ENCODE results near the gene IQSEC2. TPM values are rescaled to one million over a fixed set of nuclear protein-coding genes. Genes with fewer than 3 reads are reported as not detected.

Gene IQSEC2
- total RNA-seq, result 10 to 100 TPM; 17.5 to 45.1 (median 26.7) TPM

DNA sequence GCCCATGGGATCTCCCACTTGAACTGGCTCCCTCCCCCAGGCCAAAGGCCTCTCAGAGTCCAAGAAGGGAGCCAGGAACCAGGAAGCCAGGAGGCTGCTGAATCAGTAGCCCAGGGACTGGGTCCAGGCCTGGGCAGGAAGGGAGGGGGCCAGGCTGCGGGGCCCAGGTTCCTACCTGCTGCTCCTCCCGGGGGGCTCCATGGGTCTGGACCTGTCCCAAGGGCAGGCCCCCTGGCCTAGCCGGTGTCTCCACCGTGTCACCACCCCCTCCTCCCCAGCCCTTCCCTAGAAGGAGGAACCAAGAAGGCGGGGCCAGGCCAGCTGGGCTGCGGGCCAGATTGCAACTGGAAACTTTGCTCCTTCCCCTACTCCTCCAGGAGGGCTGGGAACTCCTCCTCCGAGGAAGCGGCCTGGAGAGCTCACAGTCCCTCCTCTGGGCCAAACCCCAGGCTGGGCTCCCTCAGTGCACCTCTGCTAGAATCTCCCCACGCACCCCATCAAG lies at the start of gene IQSEC2:
TSS of gene IQSEC2 (minus strand) at position 264 of the 502 bp plus-strand sequence.
- Histone ChIP-seq H3K27me3 (no peaks in the 10 kb centered on the region), H3K27ac (peak within 1 kb of the TSS; percentile 65 to 81 (median 80)), H3K36me3 (no peaks in the 10 kb centered on the region), H3K4me1 (peaks cover 0 to 24% (median 14%) of the 10 kb centered on the region in 4 donors), H3K9me3 (no peaks in the 10 kb centered on the region), H3K4me3 (peak within 1 kb of the TSS; percentile 28 to 52 (median 46))
- ATAC-seq (ENCODE audit: low FRiP score in 2 of 2) (peak; percentile 86 to 93), DNase-seq (peak; percentile 87 to 95)
- TF ChIP-seq EP300 (IDR thresholded peaks at IDR 0.05), result no peak
- peak; percentile 50 to 54 for TF ChIP-seq POLR2AphosphoS5 (IDR thresholded peaks at IDR 0.05)
- TF ChIP-seq POLR2A (IDR thresholded peaks at IDR 0.05), result peak in 1 of 4 donors; percentile 65
- WGBS, 2 donors, result 14 to 33% methylated on average over 1 to 9 of the region's 9 CpGs

DNA sequence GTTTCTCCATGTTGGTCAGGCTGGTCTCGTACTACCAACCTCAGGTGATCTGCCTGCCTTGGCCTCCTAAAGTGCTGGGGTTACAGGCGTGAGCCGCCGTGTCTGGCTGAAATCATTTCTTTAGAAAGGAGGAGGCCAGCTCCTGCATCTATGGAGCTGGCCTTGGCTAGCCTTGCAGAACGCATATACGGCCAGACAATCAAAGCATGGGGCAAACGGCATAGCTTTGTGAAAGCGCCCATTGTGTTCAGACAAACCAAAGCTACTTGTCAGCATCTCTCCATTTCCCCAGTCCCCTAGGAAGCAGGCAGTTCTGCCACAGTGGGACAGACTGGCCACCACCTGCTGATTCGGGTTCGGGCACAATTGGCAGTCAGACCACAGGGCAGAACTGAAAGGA lies 48.9 kb upstream of the IQSEC2 start:
- WGBS, 2 donors, result 90% methylated on average over 10 of the region's 10 CpGs; no CpG with 5 or more reads in 1 of the 2 donors
- Histone ChIP-seq H3K27ac (no peak overlapping the region), H3K9me3 (no peaks in the 10 kb centered on the region), H3K27me3 (no peaks in the 10 kb centered on the region), H3K4me3 (no peak overlapping the region), H3K4me1 (no peaks in the 10 kb centered on the region), H3K36me3 (no peaks in the 10 kb centered on the region)
- ATAC-seq (ENCODE audit: low FRiP score in 2 of 2) (no peak), DNase-seq (no peak)
- TF ChIP-seq, protein P1, sequence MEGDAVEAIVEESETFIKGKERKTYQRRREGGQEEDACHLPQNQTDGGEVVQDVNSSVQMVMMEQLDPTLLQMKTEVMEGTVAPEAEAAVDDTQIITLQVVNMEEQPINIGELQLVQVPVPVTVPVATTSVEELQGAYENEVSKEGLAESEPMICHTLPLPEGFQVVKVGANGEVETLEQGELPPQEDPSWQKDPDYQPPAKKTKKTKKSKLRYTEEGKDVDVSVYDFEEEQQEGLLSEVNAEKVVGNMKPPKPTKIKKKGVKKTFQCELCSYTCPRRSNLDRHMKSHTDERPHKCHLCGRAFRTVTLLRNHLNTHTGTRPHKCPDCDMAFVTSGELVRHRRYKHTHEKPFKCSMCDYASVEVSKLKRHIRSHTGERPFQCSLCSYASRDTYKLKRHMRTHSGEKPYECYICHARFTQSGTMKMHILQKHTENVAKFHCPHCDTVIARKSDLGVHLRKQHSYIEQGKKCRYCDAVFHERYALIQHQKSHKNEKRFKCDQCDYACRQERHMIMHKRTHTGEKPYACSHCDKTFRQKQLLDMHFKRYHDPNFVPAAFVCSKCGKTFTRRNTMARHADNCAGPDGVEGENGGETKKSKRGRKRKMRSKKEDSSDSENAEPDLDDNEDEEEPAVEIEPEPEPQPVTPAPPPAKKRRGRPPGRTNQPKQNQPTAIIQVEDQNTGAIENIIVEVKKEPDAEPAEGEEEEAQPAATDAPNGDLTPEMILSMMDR (IDR thresholded peaks at IDR 0.05), result no peak
- TF ChIP-seq POLR2A (IDR thresholded peaks at IDR 0.05) (no peak), POLR2AphosphoS5 (IDR thresholded peaks at IDR 0.05) (no peak), EP300 (IDR thresholded peaks at IDR 0.05) (no peak)

DNA sequence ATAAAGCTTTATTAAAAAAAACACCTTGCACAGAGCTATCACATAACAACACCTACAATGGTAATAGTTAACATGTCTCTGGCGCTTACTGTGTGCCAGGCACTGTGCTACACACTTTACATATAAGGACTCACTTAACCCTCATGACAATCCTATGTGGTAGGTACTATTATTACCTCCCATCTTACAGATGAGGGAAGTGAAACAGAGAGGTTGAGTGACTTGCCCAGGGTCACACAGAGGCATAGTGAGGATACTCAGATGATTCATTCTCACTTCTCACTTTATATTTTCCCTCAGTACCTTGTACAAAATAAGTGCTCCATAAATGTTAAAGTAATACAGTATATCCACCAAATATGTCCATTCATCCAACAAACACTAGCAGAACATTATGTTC lies 43.4 kb upstream of the IQSEC2 start:
- Histone ChIP-seq H3K27me3 (peaks cover 0 to 10% (median 0%) of the 10 kb centered on the region in 4 donors), H3K4me3 (no peak overlapping the region), H3K4me1 (peaks cover 0 to 18% (median 1%) of the 10 kb centered on the region in 4 donors), H3K9me3 (no peaks in the 10 kb centered on the region), H3K36me3 (no peaks in the 10 kb centered on the region), H3K27ac (no peak overlapping the region)
- no peak for DNase-seq
- 67 to 77% methylated on average over 1 of the region's 1 CpG for WGBS, 2 donors
- no peak for TF ChIP-seq POLR2AphosphoS5 (IDR thresholded peaks at IDR 0.05)
- no peak for TF ChIP-seq POLR2A (IDR thresholded peaks at IDR 0.05)
- TF ChIP-seq EP300 (IDR thresholded peaks at IDR 0.05), result no peak
- TF ChIP-seq, protein P1 (IDR thresholded peaks at IDR 0.05), result no peak
- ATAC-seq (ENCODE audit: low FRiP score in 2 of 2), result no peak

DNA sequence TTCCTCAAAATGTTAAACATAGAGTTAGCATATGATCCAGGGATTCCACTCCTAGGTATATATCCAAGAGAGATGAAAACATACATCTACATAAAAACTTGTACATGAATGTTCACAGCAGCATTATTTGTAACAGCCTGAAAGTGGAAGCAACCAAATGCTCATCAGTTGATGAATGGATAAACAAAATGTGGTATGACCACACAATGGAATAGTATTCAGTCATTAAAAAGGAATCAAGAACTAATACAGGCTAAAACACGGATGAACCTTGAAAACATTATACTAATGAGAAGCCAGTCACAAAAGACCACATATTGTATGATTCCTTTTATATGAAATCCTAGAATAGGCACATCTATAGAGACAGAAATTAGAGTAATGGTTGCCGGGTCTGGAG lies 42.7 kb upstream of the IQSEC2 start:
- no peaks in the 10 kb centered on the region for H3K36me3 ChIP-seq
- no peak overlapping the region for H3K27ac ChIP-seq
- DNase-seq, result no peak
- no peak overlapping the region for H3K4me3 ChIP-seq
- no peak for ATAC-seq (ENCODE audit: low FRiP score in 2 of 2)
- WGBS, 2 donors, result 88 to 98% methylated on average over 2 of the region's 2 CpGs
- no peaks in the 10 kb centered on the region for H3K9me3 ChIP-seq
- peaks cover 0 to 10% (median 0%) of the 10 kb centered on the region in 4 donors for H3K27me3 ChIP-seq
- TF ChIP-seq EP300 (IDR thresholded peaks at IDR 0.05), result no peak
- TF ChIP-seq, protein P1 (IDR thresholded peaks at IDR 0.05), result no peak
- TF ChIP-seq POLR2A (IDR thresholded peaks at IDR 0.05), result no peak
- TF ChIP-seq POLR2AphosphoS5 (IDR thresholded peaks at IDR 0.05), result no peak
- H3K4me1 ChIP-seq, result peaks cover 0 to 18% (median 4%) of the 10 kb centered on the region in 4 donors

DNA sequence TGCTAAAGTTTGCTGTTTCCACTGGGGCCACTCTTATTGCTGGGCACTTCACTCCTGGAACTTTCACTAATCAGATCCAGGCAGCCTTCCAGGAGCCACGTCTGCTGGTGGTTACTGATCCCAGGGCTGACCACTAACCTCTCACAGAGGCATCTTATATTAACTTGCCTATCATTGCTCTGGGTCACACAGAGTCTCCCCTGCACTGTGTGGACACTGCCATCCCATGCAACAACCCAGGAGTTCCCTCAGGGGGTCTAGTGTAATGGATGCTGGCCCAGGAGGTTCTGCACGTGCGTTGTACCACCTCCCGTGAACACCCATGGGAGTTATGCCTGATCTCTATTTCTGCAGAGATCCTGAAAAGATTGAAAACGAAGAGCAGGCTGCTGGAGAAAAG lies 41.8 kb upstream of the IQSEC2 start:
- ATAC-seq (ENCODE audit: low FRiP score in 2 of 2), result no peak
- TF ChIP-seq POLR2AphosphoS5 (IDR thresholded peaks at IDR 0.05), result no peak
- TF ChIP-seq, protein P1 (IDR thresholded peaks at IDR 0.05), result no peak
- TF ChIP-seq EP300 (IDR thresholded peaks at IDR 0.05), result no peak
- no peak for TF ChIP-seq POLR2A (IDR thresholded peaks at IDR 0.05)
- Histone ChIP-seq H3K9me3 (no peaks in the 10 kb centered on the region), H3K27me3 (peaks cover 0 to 10% (median 0%) of the 10 kb centered on the region in 4 donors), H3K4me3 (no peak overlapping the region), H3K27ac (no peak overlapping the region), H3K4me1 (peaks cover 0 to 18% (median 4%) of the 10 kb centered on the region in 4 donors), H3K36me3 (no peaks in the 10 kb centered on the region)
- WGBS, 2 donors, result 46 to 66% methylated on average over 4 to 5 of the region's 5 CpGs
- no peak for DNase-seq
